DMS153 (cell line): Measurements from ENCODE around the gene USP34.
"Not testable (repeated sequence)": the region's sequence is repeated elsewhere in the genome, so short reads cannot be mapped to it uniquely, and the experiment has no call there.

Source experiments
- DNase-seq: peaks from one replicate; lab custom pipeline; 2025; lab: John Stamatoyannopoulos, UW

The USP34 gene

DNA sequence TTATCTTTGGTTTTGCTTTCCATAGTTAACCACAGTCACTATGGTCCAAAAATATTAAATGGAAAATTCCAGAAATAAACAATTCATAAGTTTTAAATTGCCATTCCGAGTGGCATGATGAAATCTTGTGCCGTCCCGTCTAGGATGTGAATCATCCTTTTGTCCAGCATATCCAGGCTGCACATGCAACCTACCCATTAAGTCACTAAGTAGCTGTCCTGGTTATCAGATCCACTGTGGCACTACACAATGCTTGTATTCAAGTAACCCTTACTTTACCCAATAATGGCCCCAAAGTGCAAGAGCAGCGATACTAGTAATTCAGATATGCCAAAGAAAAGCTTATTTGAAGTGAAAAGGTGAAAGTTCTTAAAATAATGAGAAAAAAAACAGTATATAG, 10.7 kb downstream of the USP34 start:
- DNase-seq, result no peak

DNA sequence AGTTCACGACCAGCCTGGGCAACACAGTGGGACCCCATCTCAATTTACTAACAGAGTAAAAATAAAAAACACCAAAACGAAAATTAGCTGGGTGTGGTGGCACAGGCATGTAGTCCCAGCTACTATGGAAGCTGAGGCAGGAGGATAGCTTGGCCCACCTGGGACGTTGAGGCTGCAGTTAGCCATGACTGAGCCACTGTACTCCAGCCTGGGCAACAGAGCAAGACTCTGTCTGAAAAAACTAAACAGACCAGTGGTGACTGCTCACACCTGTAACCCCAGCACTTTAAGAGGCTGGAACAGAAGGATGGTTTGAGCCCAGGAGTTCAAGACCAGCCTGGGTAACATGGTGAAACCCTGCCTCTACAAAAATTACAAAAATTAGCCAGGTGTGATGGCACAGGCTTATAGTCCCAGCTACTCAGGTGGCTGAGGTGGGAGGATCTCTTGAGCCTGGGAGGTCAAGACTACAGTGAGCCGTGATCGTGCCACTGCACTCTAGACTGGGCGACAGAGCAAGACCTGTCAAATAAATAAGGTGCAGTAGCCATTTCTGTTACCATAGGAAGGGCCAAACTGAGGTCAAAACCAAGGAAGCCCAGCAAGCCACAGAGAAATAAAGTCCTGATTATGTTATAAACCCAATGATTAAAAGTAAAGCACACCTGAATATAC, 14.0 kb downstream of the USP34 start:
- DNase-seq, result no peak

GRCh38 chr2:61456070-61456745, 14.7 kb downstream of the USP34 start:
- no peak for DNase-seq

DNA sequence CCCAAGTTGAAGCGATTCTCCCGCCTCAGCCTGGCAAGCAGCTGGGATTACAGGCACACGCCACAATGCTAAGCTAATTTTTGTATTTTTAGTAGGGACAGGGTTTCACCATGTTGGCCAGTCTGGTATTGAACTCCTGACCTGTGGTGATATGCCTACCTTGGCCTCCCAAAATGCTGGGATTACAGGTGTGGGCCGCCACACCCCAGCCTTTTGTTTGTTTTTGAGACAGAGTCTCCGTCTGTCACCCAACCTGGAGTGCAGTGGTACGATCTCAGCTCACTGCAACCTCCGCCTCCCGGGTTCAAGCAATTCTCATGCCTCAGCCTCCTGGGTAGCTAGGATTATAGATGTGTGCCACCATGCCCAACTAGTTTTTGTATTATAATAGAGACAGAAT, 15.9 kb downstream of the USP34 start:
- DNase-seq, result not testable (repeated sequence)

- no peak for DNase-seq
These were observed 16.5 kb downstream of the USP34 start for GRCh38 chr2:61454383-61454782.

DNA sequence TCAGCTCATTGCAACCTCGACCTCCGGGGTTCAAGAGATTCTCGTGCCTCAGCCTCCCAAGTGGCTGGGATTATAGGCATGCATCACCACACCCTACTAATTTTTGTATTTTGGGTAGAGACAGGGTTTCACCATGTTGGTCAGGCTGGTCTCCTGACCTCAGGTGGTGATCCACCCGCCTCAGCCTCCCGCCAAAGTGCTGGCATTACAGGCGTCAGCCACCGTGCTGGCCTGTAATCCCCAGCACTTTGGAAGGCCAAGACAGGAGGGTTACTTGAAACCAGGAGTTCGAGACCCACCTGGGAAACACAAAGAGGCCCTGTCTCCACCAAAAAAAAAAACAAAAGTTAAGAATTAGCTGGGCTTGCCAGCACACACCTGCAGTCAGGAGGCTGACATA, 18.5 kb downstream of the USP34 start:
- no peak for DNase-seq

- DNase-seq, result no peak
These were observed 19.7 kb downstream of the USP34 start for GRCh38 chr2:61451178-61451577.

DNA sequence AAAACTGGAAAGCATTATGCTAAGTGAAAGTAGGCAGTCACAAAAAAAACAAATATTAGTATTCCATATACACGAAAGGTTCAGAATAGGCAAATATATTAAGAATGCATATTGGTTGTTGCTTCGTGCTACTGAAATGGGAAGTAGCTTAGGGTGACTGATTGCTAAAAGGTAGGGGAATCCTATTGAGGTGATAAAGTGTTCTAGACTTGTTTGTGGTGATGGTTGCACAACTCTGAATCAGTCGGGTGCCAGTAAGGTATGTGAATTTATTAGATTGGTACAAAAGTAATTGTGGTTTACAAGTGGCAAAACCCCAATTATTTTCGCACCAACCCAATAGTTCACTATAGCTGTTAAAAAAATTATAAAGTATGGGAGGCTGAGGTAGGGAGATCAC, 20.7 kb downstream of the USP34 start:
- DNase-seq, result no peak

- DNase-seq, result no peak
These were observed 22.7 kb downstream of the USP34 start for GRCh38 chr2:61448229-61448628.

GRCh38 chr2:61446971-61447370, 23.9 kb downstream of the USP34 start:
- not testable (repeated sequence) for DNase-seq

DNA sequence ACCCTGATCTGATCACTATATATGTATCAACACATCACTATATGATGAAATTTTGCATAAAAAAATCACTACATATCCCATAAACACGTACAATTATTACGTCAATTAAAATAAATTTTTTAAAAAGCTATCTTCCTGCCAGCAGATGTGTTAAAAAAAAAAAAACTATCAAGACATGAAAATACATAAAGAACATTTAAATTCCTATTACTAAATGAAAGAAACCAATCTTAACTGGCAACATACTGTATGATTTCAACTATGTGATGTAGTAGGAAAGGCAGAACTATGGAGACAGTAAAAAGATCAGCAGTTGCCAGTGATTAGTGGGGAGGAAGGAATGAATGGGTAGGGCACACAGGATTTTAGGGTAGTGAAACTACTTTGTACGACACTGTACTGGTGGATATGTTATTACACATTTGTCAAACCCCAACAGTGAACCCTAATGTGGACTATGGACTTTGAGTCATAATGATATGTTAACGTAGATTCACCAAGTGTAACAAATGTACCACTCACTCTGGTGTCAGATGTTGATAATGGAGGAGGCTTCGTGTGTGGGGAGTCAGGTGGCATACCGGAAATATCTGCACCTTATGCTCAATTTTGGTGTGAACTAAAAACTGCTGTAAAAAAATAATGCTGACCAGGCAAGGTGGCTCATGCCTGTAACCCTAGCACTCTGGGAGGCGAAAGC, 27.4 kb downstream of the USP34 start:
- no peak for DNase-seq

- no peak for DNase-seq
These were observed 31.5 kb downstream of the USP34 start for GRCh38 chr2:61439241-61440002.

GRCh38 chr2:61438670-61439069, 32.2 kb downstream of the USP34 start:
- DNase-seq, result no peak

GRCh38 chr2:61437170-61437569, 33.7 kb downstream of the USP34 start:
- no peak for DNase-seq

- DNase-seq, result no peak
These were observed 34.8 kb downstream of the USP34 start for GRCh38 chr2:61436092-61436491.

GRCh38 chr2:61435291-61435690, 35.6 kb downstream of the USP34 start:
- no peak for DNase-seq

DNA sequence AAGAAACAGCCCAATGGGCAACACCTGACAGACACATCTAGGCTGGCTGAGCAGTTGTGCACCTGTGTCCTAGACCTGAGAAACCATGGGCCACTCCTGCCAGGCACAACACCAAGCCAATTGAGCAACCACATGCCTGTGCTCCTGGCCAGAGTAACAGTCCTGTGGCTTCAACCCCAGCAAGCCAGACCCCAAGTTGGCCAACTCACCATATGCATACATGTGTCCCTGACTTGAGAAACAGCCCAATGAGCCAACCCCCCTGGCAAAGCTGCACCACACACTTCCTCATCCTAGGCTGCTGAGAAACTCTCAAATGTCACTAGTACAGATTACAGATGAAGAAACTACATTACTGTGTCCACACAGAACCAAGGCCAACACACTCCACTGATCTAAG, 36.6 kb downstream of the USP34 start:
- DNase-seq, result no peak

DNA sequence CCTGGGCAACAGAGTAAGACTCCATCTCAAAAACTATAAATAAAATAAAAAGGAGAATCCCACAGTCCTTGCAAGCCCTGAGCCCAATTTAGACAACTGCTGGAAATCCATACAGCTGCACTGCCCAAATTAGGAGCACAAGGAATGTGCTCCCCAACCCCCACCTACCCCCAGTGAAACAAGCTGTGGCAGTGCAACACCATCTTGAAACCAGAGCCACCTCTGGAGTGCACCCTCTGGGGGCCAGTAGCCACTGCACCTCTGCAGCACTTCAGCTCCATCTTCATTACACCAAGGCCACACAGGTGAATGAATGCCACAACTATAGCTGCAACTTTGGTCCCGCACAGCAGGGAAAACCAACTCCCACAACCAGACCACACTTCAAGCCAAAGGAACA, 37.3 kb downstream of the USP34 start:
- no peak for DNase-seq

DNA sequence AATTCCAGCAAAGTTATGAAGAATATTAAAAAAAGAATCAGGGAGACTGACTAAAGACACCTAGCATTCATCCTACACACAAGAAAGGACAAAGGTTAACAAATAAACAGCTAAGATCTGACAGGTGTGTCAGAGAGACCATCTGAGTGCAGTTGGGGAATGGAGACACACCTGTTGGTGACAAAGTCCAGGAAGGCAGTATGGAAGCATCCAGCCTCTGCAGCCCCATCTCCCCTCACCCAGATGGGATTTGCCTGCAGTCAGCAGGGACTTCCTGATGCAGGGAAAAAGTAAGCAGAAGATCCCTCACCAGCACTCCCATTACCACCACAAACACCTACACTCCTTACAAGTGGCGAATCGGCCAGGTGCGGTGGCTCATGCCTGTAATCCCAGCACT, 37.9 kb downstream of the USP34 start:
- DNase-seq, result no peak

- no peak for DNase-seq
These were observed 39.5 kb downstream of the USP34 start for GRCh38 chr2:61431345-61431744.

DNA sequence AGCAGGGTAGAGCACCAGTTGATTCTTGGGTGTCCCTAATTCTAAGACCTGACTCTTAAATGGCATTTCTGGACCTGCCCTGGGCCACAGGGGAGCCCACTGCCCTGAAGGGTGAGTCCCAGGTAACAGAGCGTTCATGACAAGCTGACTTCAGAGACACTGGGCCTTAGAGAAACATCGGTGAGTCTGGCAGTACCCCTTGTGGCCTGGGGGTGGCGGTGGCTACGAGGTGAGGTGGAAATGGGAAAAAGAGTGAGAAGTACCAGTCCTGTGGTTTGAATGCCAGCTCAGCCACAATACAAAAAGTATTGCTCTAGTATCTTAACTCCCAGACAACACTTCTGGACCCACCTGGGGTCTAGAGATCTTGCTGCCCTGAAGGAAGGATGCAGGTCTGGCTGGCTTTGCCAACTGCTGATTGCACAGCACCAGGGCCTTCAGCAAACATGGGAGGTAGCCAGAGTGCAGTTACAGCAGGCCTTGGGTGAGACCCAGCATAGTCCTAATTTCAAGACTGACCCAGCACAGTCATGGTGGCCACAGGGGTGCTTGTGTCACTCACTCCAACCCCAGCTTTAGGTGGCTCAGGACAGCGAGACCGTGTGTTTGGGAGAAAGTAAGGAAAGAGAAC, 44.5 kb downstream of the USP34 start:
- no peak for DNase-seq

GRCh38 chr2:61425605-61426155, 45.2 kb downstream of the USP34 start:
- DNase-seq, result no peak
